ENCODE measurements around the gene CSF3.
"Not testable (repeated sequence)": the region's sequence is repeated elsewhere in the genome, so short reads cannot be mapped to it uniquely, and the experiment has no call there.

The CSF3 gene

DNA sequence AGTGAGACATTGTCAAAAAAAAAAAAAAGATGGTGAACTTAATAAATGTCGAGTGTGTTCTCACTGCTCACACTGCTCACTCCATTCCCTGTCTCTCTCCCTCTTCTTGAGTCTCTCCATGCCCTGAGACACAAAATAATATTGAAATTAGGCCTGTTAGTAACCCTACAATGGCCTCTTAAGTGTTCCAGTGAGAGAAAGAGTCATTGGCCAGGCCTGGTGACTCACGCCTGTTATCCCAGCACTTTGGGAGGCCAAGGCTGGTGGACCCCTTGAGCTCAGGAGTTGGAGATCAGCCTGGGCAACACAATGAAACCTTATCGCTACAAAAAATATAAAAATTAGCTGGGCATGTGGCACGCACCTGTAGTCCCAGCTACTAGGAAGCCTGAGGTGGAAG, 16.2 kb upstream of the CSF3 start:
- no peak for FAIRE-seq

- no peak for FAIRE-seq
Measured at GRCh38 chr17:40000161-40000560, 15.1 kb upstream of the CSF3 start.

DNA sequence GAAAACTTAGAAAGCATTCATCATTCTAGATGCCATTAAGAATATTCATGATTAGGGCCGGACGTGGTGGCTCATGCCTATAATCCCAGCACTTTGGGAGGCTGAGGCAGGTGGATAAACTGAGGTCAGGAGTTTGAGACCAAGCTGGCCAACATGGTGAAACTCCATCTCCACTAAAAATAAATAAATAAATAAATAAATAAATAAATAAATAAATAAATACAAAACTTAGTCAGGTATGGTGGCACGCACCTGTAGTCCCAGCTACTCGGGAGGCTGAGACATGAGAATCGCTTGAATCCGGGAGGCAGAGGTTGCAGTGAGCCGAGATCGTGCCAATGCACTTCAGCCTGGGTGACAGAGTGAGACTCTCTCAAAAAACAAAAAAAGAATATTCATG, 13.9 kb upstream of the CSF3 start:
- FAIRE-seq, result not testable (repeated sequence)

GRCh38 chr17:40004072-40004471, 11.2 kb upstream of the CSF3 start:
- FAIRE-seq, result no peak

DNA sequence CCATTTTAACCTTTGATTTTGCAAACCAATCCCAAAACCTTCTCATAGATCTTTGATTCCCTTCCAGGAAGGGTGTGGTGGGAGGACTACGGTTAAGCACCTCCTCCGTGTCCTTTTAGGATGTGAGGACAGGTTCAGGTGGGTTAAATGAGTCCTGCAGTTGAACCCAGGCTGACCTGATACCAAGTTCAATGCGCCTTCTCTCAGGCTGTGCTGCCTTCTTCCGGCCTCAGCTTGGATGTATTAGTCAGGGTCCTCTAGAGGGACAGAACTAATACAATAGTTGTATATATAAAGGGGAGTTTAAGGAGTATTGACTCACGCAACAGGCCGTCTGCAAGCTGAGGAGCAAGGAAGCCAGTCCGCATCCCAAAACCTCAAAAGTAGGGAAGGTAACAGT, 10.5 kb upstream of the CSF3 start:
- no peak for FAIRE-seq

DNA sequence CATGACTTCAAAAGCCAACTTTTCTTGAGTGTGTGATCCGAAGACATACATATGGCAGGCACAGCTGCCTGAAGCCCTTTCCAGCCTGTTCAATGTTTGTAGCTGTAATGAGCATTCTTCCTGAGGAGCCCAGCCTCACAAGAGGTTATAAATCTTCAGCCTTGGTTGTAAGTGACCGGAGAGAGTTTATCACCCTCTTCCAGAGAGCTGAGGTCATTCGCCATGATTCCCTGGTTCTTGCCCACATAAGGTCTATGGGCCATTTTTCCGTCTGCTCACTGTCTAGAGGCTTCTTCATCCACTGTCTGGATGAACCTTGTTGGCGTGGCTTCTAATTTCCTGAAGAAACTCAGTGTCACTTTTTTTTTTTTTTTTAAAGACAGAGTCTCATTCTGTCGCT, 9.7 kb upstream of the CSF3 start:
- FAIRE-seq, result no peak

- not testable (repeated sequence) for FAIRE-seq
Measured at GRCh38 chr17:40010946-40011500, 4.2 kb upstream of the CSF3 start.

- not testable (repeated sequence) for FAIRE-seq
Measured at GRCh38 chr17:40012017-40012647, 3.1 kb upstream of the CSF3 start.

DNA sequence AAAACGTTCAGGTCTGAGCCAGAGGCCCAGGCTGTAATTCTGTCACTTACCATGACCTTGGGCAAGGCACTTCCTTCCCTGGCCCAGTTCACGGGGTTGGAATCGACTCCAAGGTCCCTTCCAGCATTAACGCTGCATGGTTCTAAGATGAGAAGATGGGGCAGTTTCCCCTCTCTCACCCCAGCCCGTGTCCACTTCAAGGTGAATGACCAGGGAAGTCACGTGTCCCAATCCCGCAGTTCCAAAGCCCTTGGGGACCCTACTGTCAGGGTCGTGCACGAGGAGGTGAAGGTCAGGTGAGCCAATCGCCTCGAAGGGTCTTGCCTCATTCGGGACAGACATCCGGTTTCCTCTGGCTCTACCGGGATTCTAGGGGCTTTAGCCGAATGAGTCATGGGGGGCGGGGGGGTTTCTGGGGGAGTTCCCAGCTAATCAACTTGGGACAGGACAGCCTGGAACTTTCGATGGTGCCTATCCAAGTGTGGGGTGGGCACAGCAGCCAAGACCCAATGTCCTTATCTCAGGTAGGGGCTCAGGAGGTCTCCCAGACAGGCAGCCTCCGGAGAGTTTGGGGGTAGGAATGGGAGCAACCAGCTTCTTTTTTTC, 762 bp upstream of the CSF3 start:
- no peak for FAIRE-seq

DNA sequence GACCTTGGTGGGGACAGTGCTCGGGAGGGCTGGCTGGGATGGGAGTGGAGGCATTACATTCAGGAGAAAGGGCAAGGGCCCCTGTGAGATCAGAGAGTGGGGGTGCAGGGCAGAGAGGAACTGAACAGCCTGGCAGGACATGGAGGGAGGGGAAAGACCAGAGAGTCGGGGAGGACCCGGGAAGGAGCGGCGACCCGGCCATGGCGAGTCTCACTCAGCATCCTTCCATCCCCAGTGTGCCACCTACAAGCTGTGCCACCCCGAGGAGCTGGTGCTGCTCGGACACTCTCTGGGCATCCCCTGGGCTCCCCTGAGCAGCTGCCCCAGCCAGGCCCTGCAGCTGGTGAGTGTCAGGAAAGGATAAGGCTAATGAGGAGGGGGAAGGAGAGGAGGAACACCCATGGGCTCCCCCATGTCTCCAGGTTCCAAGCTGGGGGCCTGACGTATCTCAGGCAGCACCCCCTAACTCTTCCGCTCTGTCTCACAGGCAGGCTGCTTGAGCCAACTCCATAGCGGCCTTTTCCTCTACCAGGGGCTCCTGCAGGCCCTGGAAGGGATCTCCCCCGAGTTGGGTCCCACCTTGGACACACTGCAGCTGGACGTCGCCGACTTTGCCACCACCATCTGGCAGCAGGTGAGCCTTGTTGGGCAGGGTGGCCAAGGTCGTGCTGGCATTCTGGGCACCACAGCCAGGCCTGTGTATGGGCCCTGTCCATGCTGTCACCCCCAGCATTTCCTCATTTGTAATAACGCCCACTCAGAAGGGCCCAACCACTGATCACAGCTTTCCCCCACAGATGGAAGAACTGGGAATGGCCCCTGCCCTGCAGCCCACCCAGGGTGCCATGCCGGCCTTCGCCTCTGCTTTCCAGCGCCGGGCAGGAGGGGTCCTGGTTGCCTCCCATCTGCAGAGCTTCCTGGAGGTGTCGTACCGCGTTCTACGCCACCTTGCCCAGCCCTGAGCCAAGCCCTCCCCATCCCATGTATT, 1.1 kb downstream of the CSF3 start:
- FAIRE-seq, result no peak

DNA sequence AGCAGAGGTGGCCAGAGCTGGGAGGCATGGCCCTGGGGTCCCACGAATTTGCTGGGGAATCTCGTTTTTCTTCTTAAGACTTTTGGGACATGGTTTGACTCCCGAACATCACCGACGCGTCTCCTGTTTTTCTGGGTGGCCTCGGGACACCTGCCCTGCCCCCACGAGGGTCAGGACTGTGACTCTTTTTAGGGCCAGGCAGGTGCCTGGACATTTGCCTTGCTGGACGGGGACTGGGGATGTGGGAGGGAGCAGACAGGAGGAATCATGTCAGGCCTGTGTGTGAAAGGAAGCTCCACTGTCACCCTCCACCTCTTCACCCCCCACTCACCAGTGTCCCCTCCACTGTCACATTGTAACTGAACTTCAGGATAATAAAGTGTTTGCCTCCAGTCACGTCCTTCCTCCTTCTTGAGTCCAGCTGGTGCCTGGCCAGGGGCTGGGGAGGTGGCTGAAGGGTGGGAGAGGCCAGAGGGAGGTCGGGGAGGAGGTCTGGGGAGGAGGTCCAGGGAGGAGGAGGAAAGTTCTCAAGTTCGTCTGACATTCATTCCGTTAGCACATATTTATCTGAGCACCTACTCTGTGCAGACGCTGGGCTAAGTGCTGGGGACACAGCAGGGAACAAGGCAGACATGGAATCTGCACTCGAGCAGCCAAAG, 2.3 kb downstream of the CSF3 start:
- no peak for FAIRE-seq

DNA sequence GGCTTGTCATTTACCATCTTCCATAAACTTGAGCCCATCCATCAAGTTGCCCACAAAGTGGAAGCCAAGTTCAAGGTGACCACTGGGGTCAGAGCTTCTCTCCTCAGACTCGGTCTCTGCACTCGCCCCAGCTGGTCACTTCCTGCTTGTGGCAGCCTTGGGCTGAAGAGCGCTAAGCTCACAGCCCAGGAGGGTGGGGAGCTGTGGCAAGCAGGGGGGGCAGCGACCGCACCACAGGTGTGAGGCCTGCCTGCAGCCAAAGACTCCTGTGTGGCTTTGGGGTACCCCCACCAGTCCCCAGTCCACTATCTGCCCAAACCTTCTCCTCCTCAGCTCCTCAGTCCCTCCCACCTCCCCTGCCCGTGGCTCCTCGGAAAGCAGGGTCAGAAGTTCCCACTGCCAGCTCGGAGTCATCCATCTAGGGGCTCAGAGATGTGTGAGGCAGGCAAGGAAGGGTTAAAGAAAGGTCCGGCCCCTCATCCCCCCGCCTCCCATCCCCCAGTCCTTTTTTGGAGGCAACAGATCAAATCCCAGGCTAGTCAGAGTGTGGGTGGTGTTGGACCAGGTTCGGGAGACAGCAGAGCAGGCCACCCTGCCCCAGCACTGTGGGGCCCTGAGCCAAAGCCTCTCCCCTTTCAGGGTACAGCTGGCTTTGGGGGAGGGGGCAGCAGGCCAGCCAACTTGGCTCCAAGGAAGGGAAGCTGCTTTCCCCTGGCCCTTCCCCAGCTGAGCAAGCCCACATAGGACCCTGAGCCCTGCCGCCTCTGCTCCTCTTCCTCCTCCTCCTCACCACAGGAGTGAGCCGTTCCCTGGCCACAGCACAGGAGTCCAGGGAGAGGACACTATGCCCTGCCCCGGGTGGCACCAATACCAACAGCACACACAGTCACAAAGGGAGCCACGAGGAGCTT, 3.2 kb downstream of the CSF3 start:
- FAIRE-seq, result no peak

- FAIRE-seq, result no peak
Measured at GRCh38 chr17:40019140-40019991, 4.1 kb downstream of the CSF3 start.

GRCh38 chr17:40020146-40020545, 4.9 kb downstream of the CSF3 start:
- no peak for FAIRE-seq

- no peak for FAIRE-seq
Measured at GRCh38 chr17:40021451-40021971, 6.3 kb downstream of the CSF3 start.

DNA sequence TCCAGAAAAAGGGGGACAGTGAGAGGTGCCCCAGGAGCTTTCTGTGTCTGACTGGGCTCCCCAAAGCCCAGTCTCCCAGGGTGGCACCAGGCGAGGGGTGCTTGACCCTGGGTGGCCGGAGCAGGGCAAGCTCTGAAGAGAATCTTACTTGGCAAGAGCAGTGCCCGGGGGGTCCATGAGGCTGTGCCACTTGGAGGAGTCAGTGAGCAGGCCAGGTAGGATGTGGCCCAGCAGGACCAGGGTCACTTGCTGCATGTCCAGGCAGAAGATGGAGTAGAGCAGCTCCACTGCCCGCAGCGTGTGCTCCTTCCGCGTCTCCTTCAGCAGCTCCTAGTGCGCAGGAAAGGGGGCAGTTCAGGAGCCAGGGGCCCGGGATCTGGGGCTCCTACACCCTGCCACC, 7.3 kb downstream of the CSF3 start:
- no peak for FAIRE-seq

GRCh38 chr17:40022961-40023541, 7.8 kb downstream of the CSF3 start:
- no peak for FAIRE-seq

DNA sequence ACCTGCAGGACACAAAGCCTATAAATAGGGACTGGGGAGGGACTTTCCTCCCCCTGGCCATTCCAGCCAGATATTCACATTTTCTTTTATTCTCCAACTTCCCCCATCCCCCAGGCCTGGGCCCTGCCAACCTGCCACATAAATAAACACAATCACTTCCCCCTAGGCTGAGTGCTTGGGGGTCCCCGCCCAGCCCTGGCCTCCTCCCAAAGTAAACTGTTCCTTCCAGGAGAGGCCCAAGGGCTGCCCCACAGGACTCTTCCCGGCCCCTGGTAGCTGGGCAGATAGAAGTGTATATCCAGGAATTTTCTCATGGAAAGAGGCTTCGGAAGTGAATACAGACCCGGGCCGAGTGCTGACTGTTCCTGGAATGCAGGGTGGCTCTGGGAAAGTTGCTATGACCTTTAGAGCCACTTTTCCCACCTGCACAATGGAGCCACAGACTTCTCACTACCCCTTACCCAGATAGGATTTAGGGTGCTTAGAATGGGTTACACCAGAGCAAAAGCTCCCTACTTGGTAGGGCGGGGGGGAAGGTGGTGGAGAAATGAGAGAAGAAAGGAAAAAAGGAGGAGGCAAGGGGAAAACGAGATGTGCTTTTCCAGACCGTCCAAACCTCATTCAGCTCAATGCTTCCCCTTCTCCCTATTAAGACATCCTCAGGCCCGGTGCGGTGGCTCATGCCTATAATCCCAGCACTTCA, 8.5 kb downstream of the CSF3 start:
- FAIRE-seq, result no peak

GRCh38 chr17:40024901-40025300, 9.7 kb downstream of the CSF3 start:
- FAIRE-seq, result no peak

DNA sequence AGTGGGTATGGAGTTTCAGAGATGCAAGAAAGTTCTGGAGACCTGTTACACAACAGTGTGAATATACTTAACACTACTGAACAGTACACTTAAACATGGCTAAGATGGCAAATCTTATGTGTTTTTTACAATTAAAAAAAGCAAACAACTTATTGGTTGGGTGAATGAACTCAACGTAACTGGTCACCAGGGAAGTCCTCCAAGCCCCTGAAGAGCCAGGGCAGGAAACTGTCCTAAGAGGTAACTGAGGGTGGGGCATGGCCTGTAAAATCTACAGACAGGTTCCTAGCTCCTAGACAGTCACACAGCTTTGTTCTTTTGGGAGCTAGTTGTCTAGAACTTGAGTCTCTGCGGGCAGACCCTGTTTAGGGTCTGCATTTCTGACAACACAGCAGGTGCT, 10.3 kb downstream of the CSF3 start:
- no peak for FAIRE-seq

Data from islet of Langerhans (tissue), 1 donor.